Calu3 (cell line): ENCODE results near the gene TK2. TPM values are rescaled to one million over a fixed set of nuclear protein-coding genes. Genes with fewer than 3 reads are reported as not detected.

ENCODE experiments used
- BruUV-seq: library from RNA; stranded (reverse); fragments of 400-500 nt; replicated peaks from 2 replicates; lab custom pipeline; 2021; lab: Mats Ljungman, UMichigan
- CTCF ChIA-PET: fragments of 300-600 bp; sonication (Branson Sonifier 250); formaldehyde crosslinking; loops from one replicate; lab custom pipeline; 2022; ENCODE audit warnings: antibody characterized with exemption; lab: Charles Lee
- DNase-seq: peaks from one replicate; pipeline ENCODE4 v3.0.0; 2022
- H3K27ac Mint-ChIP-seq: one replicate; pipeline ENCODE4 v1.8.0; 2022; ENCODE audit warnings: mixed read lengths; ENCODE audit not compliant: unreplicated experiment
- H3K27me3 Mint-ChIP-seq: one replicate; pipeline ENCODE4 v1.8.0; 2022; ENCODE audit warnings: mixed read lengths; ENCODE audit not compliant: unreplicated experiment
- H3K36me3 Mint-ChIP-seq: one replicate; pipeline ENCODE4 v1.8.0; 2022; ENCODE audit warnings: mild to moderate bottlenecking, moderate library complexity, mixed read lengths; ENCODE audit not compliant: insufficient read depth, unreplicated experiment
- H3K4me1 Mint-ChIP-seq: one replicate; pipeline ENCODE4 v1.8.0; 2022; ENCODE audit warnings: mild to moderate bottlenecking, low read depth, mixed read lengths; ENCODE audit not compliant: unreplicated experiment
- H3K4me3 Mint-ChIP-seq: one replicate; pipeline ENCODE4 v1.8.0; 2022; ENCODE audit warnings: mild to moderate bottlenecking, low read depth, moderate library complexity, mixed read lengths; ENCODE audit not compliant: unreplicated experiment
- H3K9me3 Mint-ChIP-seq: one replicate; pipeline ENCODE4 v1.8.0; 2022; ENCODE audit warnings: low read depth, mixed read lengths; ENCODE audit not compliant: unreplicated experiment
- CTCF ChIP-seq: fragments of 200-600 bp; IDR thresholded peaks from one replicate; pipeline ENCODE4 v1.8.0; 2022; ENCODE audit warnings: antibody characterized with exemption; ENCODE audit not compliant: unreplicated experiment
- intact Hi-C: fragments of 100-400 bp; cut with micrococcal nuclease; formaldehyde crosslinking; loops from one replicate; pipeline ENCODE4 v1.10.0; 2022; ENCODE audit not compliant: unreplicated experiment
- total RNA-seq: library from RNA; stranded (reverse); gene quantifications from 2 replicates; pipeline ENCODE4 v1.2.3, GENCODE V29; 2022

TK2 gene
- total RNA-seq, 1 experiment from 2014 or later = 53.2 TPM

DNA sequence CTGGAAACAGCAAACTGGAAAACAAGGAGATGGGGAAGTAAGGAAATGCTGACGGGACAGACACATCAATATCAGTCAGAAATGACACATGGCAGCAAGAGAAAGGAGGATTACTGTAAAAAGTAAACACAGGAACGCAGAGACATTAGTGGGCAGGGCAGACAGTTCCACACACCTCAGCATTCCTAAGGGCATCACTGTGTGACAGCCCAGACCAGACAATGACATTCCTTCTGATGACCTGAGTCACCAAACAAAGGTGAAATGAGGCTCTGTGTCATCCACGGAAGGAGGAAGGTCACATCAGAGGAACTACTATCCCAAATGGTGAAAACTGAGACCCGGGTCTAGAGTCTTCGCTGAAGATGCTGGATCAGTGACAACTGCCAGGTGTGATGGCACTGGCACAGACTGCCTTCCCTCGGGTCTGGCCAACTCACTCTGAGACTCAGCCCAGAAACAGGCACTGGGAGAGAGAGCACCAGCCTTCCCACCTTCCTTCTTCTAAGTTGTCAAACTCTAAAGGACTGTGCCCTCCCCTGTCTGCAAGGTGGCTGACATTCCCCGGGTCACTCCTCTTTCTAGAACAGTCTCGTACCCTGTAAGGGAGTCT is 36.7 kb downstream of the TK2 start:
- Mint-ChIP-seq H3K27me3 (no peaks in the 10 kb centered on the region), H3K9me3 (no peaks in the 10 kb centered on the region), H3K36me3 (peaks cover 85% of the 10 kb centered on the region), H3K27ac (peak overlapping the region; percentile 99), H3K4me1 (peaks cover 95% of the 10 kb centered on the region), H3K4me3 (peak overlapping the region; percentile 43)
- no TSS peak for BruUV-seq
- no peak for TF ChIP-seq CTCF
- intact Hi-C loops = no loop called here
- CTCF ChIA-PET = interaction anchor here (0.9 kb wide), 1 partner anchor 47 kb away, joined by 3 read pairs; no protein-coding TSS in a partner anchor
- no peak for DNase-seq

DNA sequence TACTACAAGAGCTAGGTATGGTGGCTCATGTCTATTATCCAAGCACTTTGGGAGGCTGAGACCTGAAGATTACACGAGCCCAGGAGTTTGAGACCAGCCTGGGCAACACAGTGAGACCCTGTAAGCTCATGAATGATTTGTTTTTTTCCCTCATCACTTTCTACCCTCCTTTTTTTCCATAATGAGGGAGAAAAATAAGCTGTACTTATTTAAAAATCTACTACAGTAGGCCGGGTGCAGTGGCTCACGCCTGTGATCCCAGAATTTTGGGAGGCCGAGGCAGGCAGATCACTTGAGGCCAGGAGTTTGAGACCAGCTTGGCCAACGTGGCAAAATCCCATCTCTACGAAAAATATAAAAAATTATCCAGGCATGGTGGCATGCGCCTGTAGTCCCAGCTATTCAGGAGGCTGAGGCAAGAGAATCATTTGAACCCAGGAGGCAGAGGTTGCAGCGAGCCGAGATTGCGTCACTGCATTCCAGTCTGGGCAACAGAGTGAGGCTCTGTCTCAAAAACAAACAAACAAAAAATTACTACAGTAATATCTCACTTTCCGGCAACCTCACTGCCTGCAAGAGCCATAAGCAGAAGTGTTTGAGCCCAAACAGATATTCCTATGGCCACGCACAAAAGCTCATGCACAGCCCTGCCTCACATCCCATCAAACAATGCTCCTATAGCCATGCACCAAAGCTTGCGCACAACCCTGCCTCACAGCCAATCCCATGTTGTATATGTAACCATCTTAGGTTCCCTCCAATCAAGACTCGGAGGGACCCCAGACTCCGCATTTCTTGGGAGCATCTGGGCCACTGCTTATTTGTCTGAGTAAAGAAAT is 37.4 kb downstream of the TK2 start:
- H3K27ac Mint-ChIP-seq = peak overlapping the region; percentile 99
- H3K9me3 Mint-ChIP-seq = peaks cover 3% of the 10 kb centered on the region
- H3K27me3 Mint-ChIP-seq = no peaks in the 10 kb centered on the region
- peaks cover 87% of the 10 kb centered on the region for H3K36me3 Mint-ChIP-seq
- peak; percentile 66 for DNase-seq
- TF ChIP-seq CTCF = no peak
- TSS peak; percentile 52 for BruUV-seq
- peaks cover 95% of the 10 kb centered on the region for H3K4me1 Mint-ChIP-seq
- H3K4me3 Mint-ChIP-seq = peak overlapping the region; percentile 43
- CTCF ChIA-PET = interaction anchor here (0.6 to 2.5 kb wide), 5 partner anchors 9 to 106 kb away, joined by 3 to 14 read pairs (median 4); no protein-coding TSS in a partner anchor
- intact Hi-C loops = no loop called here

GRCh38 chr16:66511602-66512271 is 38.2 kb downstream of the TK2 start:
- H3K27me3 Mint-ChIP-seq = no peaks in the 10 kb centered on the region
- TF ChIP-seq CTCF = no peak
- no TSS peak for BruUV-seq
- peak overlapping the region; percentile 99 for H3K27ac Mint-ChIP-seq
- intact Hi-C loops = loop anchor here (2.0 kb wide), 1 partner anchor 103 kb away; no protein-coding TSS in a partner anchor
- peak; percentile 80 for DNase-seq
- peaks cover 95% of the 10 kb centered on the region for H3K4me1 Mint-ChIP-seq
- H3K9me3 Mint-ChIP-seq = peaks cover 6% of the 10 kb centered on the region
- peaks cover 87% of the 10 kb centered on the region for H3K36me3 Mint-ChIP-seq
- CTCF ChIA-PET = interaction anchor here (0.6 to 2.5 kb wide), 5 partner anchors 10 to 105 kb away, joined by 3 to 14 read pairs (median 8); no protein-coding TSS in a partner anchor
- H3K4me3 Mint-ChIP-seq = peak overlapping the region; percentile 43
